ENCODE results near the gene HSPA12B.

The HSPA12B gene

DNA sequence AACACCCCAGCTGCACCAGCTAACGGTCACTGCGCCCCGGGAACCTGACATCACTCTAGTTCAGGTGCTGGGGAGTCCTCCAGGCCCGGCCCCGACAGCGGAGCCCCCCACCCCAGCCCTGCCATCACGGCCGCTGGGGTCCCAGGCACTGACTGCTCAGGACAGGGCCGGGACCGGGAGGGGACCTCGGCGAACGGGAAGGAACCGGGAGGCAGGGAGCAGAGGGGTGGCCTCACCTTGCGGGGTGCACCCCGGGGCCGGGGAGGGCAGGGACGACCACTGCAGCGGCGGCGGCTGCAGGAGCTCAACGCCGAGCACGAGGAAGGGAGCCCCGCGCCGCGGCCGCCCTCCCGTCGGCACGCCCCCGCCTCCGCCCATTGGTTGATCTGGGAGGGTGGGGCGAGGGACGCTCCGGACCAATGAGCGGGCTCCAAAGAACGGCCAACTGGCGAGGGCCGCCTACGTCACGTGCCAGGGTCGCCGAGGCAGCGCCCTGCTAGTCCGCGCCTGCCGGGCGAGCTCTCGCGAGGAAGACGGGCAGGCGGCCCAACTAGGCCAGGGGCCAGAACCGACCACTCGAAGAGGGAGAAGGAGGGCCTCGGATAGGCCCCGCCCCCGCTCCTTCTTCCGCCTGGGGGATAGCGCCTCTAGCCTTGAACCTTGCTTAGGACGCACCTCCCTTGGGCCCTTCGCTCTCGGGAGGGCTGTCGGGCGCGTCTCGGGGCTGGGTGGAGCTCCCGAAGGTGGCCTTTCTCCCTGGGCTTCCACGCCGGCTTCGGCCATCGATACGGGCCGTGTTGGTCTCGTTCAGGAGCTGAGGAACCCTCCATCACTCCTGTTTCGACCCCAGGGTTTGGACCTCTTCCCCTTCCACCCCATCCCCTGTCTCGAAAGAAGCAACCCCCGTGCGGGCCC, 35.2 kb downstream of the HSPA12B start, which contains the start of gene ADISSP:
Gene ADISSP (minus strand): TSS at position 327 of the 915 bp plus-strand sequence. CDS start 7,653 bp downstream, outside the sequence.
- peak; percentile 98 for DNase-seq

DNA sequence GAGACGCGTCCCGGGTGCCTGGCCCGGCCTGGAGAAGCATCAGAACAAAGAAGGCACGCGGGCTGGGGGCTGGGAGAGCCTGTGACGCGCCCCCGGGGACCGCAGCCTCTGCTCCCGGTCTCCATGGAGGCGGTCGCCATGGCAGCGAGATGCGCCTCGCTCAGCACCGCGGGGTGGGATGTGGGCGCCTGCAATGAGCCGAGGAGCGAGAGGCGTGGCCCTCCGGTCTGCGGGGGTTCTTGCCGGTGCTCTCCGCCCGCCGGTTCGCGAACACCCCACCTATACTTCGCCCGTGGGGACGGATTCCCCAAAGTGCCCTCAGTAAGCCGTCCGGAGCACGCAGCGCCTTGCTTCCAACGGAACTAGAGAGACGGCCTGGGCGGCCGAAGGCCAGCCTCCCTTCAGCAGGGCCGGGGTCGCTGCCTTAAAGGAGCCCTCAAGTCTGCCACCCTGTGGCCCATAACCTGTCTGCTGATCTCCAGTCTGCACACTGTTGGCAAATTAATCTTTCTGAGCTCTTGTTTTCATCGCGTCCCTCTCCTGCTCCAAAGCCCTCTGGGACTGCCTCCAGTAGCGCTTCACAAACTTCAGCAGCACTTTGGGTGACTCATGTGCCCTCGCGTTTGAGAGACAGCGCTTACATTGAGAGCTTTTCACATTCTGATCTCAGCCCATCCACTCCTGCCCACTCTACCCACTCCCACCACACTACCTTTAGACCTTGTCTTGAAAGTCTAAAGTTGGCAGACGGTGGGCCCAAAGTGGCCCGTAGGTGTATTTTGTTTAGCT, 36.1 kb downstream of the HSPA12B start:
- peak; percentile 89 for DNase-seq

GRCh38 chr20:3771552-3772058, 39.1 kb downstream of the HSPA12B start:
- no peak for DNase-seq

DNA sequence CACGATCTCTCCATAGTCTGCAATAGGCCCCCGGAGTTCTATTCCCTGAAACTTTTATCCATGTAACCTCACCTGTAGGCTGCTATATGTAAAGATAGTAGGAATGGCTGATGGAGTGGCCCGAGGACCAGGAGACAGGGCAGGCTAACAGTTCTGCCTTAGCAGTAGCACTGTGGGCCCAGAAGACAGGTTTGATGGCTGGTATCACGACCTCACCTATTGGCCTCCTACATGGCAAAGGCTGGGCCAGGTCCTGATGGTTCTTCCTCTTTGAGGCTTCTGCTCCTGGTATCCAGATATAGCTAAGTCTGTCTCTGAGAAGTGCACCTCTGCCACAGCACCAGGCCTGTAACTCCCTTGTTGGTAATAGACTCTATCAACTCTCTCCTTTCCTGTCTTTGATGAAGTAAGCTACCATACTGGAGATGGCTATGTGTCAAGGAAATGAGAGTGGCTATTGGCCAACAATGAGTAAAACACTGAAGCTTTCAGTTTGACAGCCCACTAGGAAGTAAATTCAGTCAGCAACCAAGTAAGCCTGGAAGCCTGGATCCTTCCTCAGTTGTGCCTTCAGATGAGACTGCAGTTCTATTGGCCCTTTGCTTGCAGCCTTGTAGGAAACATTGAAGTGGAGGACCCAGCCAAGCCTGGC, 43.1 kb downstream of the HSPA12B start:
- DNase-seq = no peak

- no peak for DNase-seq
Observed at GRCh38 chr20:3777381-3777715, 44.9 kb downstream of the HSPA12B start.

GRCh38 chr20:3777716-3778629, 45.5 kb downstream of the HSPA12B start:
- DNase-seq = peak; percentile 48

DNA sequence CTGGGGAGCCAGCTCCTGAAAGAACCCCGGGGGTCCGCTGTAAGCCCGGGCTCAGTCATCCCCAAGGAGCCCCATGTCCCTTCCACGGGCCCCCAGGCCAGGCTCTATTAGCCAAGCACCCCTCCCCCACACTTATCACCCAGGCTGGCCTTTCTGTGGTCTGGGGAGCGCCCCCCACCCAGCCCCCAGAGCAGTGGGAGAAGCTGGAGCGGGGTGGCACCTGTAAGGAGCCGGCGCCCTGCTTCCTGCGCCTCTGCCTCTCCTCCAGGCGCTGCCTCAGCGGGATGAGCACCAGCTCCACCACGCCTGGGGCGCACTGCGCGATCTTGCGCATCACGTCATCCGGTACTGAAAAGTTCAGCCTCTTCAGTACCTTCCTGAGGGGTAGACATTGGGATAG, 46.5 kb downstream of the HSPA12B start:
- no peak for DNase-seq

- DNase-seq = peak; percentile 80
Observed at GRCh38 chr20:3781153-3781910, 48.8 kb downstream of the HSPA12B start, which contains the start of gene SPEF1. SPEF1 (minus strand) TSS chr20:3781448; CDS start chr20:3781287, 161 bp downstream.

GRCh38 chr20:3782597-3782996, 50.1 kb downstream of the HSPA12B start:
- DNase-seq = no peak

DNA sequence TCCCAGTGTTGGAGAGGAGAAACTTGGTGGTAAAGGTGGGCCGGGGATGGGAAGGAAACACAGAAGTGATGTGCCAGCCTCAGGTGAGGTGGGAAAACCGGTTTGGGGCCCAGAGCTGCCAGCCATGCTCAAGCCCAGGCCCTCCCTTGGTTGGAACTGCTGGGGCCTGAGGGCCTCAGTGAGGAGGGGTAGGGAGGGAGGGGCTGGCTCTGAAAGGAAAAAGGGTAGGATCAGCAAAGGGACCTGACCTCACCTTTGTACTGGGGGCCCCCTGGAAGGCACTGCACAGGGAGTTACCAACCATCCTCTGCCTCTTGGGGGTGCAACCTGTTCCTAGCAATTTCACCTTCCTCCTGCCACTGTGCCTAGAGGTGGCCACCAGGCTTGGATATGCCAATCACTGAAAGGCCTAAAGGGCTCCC, 50.6 kb downstream of the HSPA12B start:
- DNase-seq = no peak

GRCh38 chr20:3783511-3784195, 51.2 kb downstream of the HSPA12B start:
- DNase-seq = no peak

DNA sequence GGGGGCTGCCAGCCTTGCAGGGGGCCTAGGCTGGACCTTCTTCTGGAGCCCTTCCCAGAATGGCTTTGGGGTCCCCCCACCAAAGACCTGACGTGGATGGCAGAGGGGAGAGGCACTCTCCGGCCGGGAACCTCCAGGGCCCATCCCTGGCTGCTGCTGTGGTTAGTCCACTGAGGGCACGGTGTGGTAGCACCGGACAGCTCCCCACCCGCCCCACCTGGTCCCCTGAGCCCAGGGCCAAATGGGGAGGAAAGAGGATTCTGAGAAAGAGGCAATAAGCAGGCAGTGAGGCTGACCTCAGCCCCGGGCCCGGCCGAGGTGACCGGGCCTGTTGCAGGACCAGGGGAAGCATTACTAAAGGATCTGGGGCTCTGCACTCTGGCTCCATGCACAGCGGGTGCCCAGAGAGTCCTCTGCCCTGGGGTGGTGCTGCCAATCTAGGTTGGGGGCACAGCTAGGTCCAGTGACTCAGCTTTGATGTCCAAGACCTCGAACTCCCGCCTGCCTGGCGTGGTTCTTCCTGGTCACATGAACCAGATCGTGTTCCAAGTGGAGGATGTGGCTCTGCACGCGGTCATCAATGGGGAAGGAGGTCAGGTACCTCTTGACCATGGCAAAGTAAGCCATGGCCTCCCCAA, 51.9 kb downstream of the HSPA12B start:
- no peak for DNase-seq

GRCh38 chr20:3784863-3785239, 52.4 kb downstream of the HSPA12B start:
- no peak for DNase-seq

DNA sequence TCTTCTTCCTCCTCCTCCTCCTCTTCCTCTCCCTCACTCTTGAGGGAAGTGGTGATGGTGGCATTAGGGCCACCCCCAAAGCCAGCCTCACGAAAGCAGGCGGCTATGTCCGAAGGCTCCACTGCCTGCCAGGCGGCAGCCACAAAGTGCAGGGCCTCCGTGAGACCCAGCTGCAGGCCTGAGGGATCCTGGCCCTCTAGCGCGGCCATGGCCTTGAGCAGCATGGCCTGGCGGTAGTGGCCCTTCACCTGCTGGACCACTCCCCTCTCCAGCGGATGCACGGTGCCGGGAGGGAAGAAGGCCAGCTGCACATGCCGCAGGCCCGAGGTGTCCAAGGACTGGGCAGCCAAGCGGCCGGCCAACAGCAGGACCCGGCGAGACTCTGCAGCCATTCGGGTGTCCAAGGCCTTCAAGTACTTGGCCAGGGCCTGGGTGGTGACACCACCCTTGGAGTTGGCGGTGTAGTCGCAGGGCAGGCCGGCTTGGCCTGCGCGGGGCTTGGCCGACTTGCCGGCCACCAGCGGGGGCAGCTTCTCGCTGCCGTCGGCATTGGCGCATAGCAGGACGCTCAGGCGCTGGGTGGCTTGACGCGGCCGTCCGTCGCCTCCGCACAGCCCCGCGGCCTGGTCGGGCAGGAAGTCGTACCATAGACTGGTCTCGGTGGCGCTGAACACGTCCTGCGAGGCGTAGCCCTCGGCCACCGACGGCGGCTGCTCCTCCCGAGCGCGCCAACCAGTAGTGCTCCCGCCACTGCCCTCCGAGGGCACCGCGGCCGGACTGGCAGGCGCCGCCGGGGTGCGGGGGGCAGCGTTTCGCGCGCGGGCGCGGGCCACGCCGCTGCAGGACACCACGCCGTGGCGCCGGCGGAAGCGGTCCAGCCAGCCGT, 53.0 kb downstream of the HSPA12B start:
- DNase-seq = no peak

GRCh38 chr20:3786126-3786484, 53.6 kb downstream of the HSPA12B start:
- peak; percentile 42 for DNase-seq

DNA sequence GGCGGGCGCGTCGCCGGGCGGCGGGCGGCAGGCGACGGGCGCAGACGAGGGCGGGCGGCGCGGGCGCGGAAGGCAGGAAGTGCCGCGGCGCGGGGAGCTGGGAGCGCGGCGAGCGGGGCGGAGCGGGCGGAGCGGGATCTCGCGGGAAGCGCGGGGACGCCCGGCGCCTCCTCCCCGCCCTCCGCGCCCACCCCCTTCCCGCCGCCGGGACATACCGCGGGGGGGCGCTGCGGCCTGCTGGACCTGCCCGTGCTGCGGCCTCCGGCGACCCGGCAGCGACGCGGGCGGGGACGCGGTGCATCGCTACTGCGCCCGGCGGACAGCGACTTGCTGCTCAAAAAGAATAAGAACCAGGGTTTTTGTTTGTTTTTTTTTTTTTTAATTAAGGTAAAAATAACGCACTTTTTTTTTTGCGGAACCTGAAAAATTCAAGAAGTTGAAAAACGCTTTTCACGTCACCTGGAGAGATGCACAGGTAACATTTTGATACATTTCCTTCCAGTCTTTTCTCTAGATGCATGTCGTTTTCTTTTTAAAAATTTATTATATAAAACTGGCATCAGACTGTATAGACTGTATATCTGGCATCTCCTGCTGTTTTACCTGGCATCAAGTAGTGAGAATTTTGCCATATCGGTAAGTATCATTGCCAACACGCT, 54.3 kb downstream of the HSPA12B start, which contains the start of gene CENPB:
Gene CENPB (minus strand): TSS at position 76 of the 659 bp plus-strand sequence. CDS start 257 bp downstream, outside the sequence.
- peak; percentile 91 for DNase-seq

DNA sequence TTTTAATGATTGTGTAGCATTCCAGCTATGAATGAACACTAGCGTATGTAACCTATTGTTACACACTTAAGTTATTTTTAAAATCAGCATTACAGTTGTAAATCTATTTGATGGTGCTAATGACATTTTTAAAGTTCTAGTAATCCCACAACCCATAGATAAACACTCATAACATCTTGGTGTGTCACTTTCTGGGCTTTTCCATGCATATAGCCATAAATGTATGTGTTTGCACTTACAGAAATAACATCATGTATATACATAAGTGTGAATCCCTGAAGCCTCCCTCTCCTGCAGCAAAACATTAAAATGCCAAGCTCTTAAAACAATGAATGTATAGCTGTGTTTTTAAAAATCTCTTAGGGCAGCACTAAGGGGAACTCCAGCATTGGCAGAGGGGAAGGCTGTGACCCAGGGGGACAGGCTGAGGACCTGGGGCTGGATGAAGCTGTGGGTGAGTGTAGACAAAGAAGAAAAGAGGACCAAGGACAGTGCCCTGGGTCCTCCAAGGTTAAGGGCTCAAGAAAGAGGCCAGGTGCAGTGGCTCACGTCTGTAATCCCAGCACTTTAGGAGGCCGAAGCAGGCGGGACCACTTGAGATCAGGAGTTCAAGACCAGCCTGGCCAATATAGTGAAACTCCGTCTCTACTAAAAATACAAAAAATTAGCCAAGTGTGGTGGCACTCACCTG, 55.0 kb downstream of the HSPA12B start:
- DNase-seq = no peak

All from CD4-positive, alpha-beta T cell treated with Interleukin-17A for 1 hour (primary cell).